NCI-H510A treated with DMSO at 0.1 percent for 48 hours (cell line): Measurements from ENCODE around the gene BEST2.
"Not testable (repeated sequence)": the region's sequence is repeated elsewhere in the genome, so short reads cannot be mapped to it uniquely, and the experiment has no call there.

ENCODE experiments used
- DNase-seq: peaks from one replicate; lab custom pipeline; 2025; lab: John Stamatoyannopoulos, UW

BEST2 gene

DNA sequence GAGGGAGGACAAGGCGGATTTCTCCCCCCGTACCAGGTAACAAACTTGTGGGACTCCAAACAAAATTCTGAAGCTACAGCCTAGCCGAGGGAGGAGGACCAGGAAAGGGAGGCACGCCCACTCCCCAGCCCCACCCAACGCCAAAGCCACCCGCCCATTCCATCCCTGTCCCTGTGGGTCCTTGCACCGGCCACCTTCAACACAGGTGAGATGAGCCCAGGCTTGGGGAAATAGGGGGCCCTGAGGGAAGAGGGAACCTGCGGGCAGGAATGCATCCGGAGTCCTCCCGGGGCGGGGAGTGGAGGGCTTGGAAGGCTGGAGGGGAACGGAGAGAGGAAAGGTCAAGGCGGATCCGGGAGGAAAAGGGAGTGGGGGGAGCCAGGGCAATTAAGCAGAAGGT lies at the start of gene BEST2:
TSS of gene BEST2 (plus strand) at position 157 of the 400 bp plus-strand sequence. CDS start 802 bp downstream, outside the sequence.
- no peak for DNase-seq

DNA sequence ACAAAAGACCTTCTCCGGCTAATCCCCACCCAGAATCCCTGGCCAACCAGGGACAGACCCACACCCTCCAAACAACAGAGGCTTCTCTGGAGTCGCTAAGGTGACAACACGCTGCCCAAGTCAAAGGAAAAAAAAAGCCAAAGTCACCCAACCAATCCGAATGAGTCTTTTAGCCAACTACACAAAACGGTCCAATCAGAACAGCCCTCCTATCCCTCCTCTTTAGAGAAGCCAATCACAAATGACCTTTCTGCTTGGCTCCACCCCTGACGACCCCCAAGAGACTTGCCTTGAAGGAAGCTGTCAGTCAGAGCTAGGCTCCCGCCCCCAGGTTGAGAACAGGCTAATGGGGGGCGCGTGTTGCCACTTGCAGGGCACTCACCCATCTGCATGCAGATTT lies 48.5 kb upstream of the BEST2 start:
- DNase-seq = peak; percentile 16

- no peak for DNase-seq
These were observed 46.4 kb upstream of the BEST2 start for GRCh38 chr19:12705169-12705568.

DNA sequence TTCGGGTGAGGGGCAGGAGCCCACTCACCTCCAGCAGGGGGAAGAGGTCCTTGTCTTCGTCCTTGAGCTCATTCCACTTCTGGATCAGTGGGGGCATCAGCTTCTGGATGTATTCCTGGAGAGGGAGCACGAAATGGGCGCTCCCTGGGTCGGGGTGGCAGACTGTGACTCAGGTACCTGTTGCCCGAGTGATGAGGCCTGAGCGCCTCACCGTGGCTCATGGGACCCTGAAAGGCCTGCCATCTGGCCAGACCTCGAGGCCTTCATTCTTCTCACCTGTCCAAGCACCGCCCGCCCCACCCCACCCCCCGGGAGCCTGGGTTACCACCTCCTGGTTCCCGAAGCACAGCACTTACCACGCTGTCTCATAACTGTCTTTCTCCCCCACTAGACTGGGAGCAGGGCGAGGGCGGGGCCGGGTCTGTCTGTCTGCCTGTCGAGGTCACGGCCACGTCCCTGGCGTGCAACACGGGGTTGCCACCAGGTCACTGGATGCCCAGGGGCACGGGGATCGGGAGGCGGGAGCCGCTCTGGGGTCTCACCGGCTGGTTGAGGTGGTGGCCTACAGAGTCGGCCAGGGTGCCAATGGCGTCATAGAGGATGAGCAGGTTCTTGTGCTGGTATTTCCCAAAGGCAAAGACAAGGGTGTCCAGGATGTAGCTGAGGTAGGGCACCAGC lies 45.8 kb upstream of the BEST2 start:
- no peak for DNase-seq

DNA sequence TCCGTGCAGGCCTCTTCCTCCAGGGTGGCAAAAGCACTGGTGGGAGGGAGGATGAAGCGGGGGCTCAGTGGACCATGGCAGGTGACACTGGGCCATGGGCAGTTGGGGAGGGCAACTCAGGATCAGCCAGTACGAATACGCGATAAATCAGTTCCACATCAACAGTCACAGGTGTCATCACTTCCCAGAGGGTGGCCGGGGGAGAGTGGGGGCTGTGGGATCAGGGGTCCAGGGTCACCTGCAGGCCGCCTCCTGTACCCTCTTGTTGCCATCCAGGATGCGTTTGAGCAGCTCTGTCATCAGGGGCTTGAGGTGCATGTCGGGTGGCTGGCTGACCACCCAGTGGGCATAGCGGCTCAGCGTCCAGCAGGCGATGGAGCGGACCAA lies 45.3 kb upstream of the BEST2 start:
- no peak for DNase-seq

DNA sequence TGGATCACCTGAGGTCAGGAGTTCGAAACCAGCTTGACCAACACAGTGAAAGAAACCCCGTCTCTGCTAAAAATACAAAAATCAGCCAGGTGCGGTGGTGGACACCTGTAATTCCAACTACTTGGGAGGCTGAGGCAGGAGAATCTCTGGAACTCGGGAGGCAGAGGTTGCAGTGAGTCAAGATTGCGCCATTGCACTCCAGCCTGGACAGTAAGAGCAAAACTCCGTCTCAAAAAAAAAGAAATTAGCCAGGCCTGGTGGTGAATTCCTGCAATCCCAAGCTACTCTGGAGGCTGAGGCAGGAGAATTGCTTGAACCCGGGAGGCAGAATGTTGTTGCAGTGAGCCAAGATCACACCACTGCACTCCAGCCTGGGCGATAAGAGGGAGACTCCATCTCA lies 43.0 kb upstream of the BEST2 start:
- no peak for DNase-seq

DNA sequence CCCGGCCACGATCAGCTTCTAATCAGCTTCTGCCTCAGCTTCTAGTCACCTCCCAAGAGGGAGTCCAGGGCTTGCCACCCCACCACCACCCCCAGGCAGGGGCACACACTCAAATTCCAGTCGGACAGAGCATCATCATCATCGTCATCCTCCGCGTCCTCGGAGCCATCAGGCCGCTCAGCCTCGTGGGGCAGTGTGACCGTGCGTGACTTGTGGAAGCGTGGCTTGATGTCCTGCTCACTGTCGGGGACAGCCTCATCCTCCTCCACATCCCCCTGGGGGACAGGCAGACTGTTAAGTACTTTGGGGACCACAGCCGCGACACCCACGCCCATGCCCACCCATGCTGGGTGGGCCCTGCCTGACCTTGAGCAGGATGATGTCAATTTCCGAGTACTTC lies 40.4 kb upstream of the BEST2 start:
- no peak for DNase-seq

DNA sequence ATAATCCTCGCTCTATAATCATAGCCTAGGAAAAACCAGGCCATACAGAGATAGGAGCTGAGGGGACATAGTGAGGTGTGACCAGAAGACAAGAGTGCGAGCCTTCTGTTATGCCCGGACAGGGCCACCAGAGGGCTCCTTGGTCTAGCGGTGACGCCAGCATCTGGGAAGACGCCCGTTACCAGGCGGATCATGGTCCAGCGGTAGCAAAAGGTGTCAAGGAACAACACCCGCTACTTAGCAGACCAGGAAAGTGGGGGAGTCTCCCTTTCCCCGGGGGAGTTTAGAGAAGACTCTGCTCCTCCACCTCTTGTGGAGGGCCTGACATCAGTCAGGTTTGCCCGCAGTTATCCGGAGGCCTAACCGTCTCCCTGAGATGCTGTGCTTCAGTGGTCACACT lies 39.5 kb upstream of the BEST2 start:
- not testable (repeated sequence) for DNase-seq

- DNase-seq = not testable (repeated sequence)
These were observed 38.3 kb upstream of the BEST2 start for GRCh38 chr19:12713304-12713703.

- DNase-seq = no peak
These were observed 36.5 kb upstream of the BEST2 start for GRCh38 chr19:12715102-12715501.

DNA sequence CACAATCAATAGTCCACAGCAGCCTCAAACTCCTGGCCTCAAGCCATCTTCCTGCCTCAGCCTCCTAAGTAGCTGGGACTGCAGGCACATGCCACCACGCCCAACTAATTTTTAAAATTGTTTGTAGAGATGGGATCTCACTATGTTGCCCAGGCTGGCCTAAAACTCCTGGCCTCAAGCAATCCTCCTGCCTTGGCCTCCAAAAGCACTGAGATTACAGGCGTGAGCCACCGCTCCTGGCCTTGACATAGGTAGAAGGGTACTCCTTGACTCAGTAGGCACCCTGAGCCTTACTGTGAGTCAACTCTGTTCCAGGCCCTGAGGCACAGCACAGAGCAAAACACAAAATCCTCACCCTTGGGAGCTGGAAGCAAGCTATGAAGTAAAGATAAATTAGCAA lies 35.7 kb upstream of the BEST2 start:
- DNase-seq = no peak

DNA sequence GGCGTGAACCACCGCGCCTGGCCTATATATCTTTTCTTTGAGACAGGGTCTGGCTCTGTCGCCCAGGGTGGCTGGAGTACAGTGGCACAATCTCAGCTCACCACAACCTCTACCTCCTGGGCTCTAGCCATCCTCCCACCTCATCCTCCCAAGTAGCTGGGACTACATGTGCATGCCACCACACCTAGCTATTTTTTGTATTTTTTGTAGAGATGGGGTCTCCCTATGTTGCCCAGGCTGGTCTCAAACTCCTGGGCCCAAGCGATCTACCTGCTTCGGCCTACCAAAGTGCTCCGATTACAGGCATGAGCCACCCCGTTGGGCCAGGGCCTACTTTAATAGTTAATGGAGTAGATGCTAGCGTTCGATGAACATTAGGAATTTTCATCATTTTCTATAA lies 31.3 kb upstream of the BEST2 start:
- no peak for DNase-seq

GRCh38 chr19:12720851-12721655 lies 30.5 kb upstream of the BEST2 start:
- no peak for DNase-seq

GRCh38 chr19:12721656-12722565 lies 29.7 kb upstream of the BEST2 start:
- peak; percentile 34 for DNase-seq

- peak; percentile 94 for DNase-seq
These were observed 28.8 kb upstream of the BEST2 start for GRCh38 chr19:12722566-12723380.

DNA sequence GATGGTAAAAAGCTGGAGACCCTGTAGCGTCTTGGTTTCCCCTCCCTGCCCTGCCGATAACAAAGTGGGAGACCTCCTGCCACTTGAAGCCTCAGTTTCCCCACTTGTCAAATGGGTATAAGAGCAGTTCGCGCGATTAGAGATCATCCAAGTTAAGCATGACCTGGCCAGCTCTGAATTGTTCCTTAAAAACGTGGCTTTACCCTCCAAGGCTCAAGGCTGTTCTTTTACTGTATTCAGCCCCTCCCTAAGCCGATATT lies 28.3 kb upstream of the BEST2 start:
- DNase-seq = peak; percentile 36

DNA sequence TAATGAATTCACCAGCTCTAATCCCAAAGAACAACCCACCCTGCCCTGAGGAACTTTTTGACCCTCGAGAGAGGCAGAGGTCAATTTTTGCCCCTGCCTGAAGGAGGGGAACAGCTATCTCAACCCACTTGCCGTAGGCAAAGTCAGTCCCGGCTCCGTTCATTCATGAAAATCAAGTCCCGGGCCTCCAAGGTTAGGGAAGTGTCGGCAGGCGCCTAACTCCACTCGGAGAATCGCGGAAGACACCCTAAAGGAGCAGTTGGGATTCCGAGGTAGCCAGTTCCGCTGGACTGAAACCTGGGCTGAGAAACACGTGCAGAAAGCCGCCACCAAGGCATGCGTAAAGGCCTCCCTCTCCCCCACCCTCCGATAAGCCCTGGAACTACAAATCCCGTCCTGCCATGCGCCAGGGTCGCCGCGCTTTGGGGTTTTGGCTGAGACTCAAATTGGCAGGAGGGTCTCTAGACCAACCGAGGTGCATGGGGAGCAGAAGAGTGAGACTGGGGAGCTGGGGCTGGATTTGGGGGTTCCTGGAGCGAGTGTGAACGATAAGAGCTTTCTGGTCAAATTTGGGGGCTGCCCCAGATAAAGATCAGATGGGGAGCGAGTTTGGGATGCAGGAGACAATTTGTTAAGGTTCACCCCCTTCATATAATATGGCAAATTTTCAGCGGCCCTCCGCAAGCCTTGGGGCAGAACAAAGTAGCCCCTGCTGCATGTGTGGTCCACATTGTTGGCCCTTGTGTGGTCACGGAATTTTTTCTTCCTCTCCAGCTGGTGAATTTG lies 27.8 kb upstream of the BEST2 start, which contains the start of gene TNPO2:
TSS of gene TNPO2 (minus strand) at position 292 of the 786 bp plus-strand sequence. CDS start 2,955 bp downstream, outside the sequence.
- DNase-seq = peak; percentile 65

GRCh38 chr19:12725612-12726011 lies 26.0 kb upstream of the BEST2 start:
- not testable (repeated sequence) for DNase-seq

DNA sequence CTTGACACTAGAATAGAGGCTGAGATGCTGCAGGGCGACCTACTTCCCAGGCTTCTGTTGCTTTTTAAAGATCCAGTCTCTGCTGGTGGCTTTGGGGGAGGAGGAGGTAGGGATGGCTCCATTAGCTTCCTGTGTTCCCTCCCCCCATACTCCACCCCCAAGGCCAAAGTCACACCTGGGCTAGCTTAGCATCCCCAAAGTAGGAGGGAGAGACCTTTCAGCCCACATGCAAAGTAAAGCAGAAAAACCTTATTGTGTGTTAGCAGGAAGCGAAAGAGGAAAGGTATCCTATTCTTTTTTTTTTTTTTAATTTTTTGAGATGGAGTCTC lies 24.6 kb upstream of the BEST2 start:
- DNase-seq = no peak

DNA sequence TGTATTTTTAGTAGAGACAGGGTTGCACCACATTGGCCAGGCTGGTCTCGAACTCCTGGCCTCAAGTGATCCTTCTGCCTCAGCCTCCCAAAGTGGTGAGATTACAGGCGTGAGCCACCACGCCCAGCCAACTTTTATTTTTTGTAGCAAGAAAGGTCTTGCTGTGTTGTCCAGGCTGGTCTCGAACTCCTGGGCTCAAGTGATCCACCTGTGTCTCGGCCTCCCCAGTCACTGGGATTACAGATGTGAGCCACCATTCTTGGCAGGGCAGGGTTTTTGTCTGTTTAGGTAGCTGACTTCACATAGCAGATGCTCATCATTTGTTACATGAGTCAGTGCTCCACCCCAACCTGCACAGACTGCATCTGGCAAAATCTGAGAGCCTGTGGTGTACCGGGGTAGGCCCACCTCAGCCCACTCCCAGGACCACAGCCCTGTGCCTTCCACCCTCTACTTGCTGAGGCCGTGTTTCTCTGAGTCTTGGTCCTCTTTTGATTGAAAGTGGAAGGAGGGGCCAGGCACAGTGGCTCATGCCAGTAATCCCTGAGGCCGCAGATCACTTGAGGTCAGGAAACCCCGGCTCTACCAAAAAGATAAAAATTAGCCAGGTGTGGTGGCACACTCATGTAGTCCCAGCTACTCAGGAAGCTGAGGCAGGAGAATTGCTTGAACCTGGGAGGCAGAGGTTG lies 23.7 kb upstream of the BEST2 start:
- DNase-seq = no peak
